Suprapubic skin (tissue), 4 donors: ENCODE measurements around the gene WBP2NL. TPM values are rescaled to one million over a fixed set of nuclear protein-coding genes. Genes with fewer than 3 reads are reported as not detected.

Source experiments
- DNase-seq, 2 donors: peaks; one replicate each; pipeline ENCODE4 v3.0.0-alpha.2; 2019; ENCODE audit warnings: low spot score in 2 of 2
- H3K27ac ChIP-seq: fragments of 200-600 bp; sonication (generic); one replicate; pipeline ENCODE4 v1.5.1; 2019
- H3K27me3 ChIP-seq: fragments of 200-600 bp; sonication (generic); one replicate; pipeline ENCODE4 v1.5.1; 2019
- H3K36me3 ChIP-seq: fragments of 200-600 bp; sonication (generic); one replicate; pipeline ENCODE4 v1.5.1; 2019
- H3K4me1 ChIP-seq: fragments of 200-600 bp; sonication (generic); one replicate; pipeline ENCODE4 v1.5.1; 2019
- H3K4me3 ChIP-seq: fragments of 200-600 bp; sonication (generic); one replicate; pipeline ENCODE4 v1.5.1; 2019; ENCODE audit warnings: mild to moderate bottlenecking
- H3K9me3 ChIP-seq: fragments of 200-600 bp; sonication (generic); one replicate; pipeline ENCODE4 v1.5.1; 2019
- CTCF ChIP-seq, 2 donors: fragments of 200-600 bp in 1 of 2; fragments of 450-650 bp in 1 of 2; sonication (generic) in 1 of 2; IDR thresholded peaks; one replicate each; pipeline ENCODE4 v1.5.1; 2016 to 2019; ENCODE audit warnings: antibody characterized with exemption in 2 of 2, mild to moderate bottlenecking in 1 of 2, moderate library complexity in 1 of 2
- EP300 ChIP-seq: sonication (generic); formaldehyde crosslinking; IDR thresholded peaks from one replicate; pipeline ENCODE4 v1.6.1; 2017; ENCODE audit warnings: antibody characterized with exemption
- POLR2A ChIP-seq, 2 donors: fragments of 450-650 bp; IDR thresholded peaks; one replicate each; pipeline ENCODE4 v1.6.1; 2017; ENCODE audit warnings: antibody characterized with exemption in 2 of 2, mild to moderate bottlenecking in 2 of 2, moderate library complexity in 2 of 2
- POLR2AphosphoS5 ChIP-seq, 3 donors: sonication (generic); formaldehyde crosslinking; IDR thresholded peaks; one replicate each; pipeline ENCODE4 v1.6.1; 2017; ENCODE audit warnings: antibody characterized with exemption in 3 of 3
- WGBS: methylation state at CpG from one replicate; pipeline ENCODE4 v1.1.5; 2018; 5-methylcytosine and 5-hydroxymethylcytosine counted together
- total RNA-seq, 4 donors: library from RNA; depleted of rRNA; stranded (reverse); fragments of >200 nt; gene quantifications; one replicate each; pipeline ENCODE4 v1.1.0, GENCODE V29; 2016

WBP2NL gene
- total RNA-seq, 4 donors from 2014 or later = 0.76 to 9.6 (median 5.4) TPM

- no peak overlapping the region for H3K4me3 ChIP-seq
- no peak for TF ChIP-seq EP300
- TF ChIP-seq CTCF (IDR thresholded peaks at IDR 0.05) = no peak
- TF ChIP-seq POLR2AphosphoS5 (IDR thresholded peaks at IDR 0.05) = no peak
- TF ChIP-seq POLR2A (IDR thresholded peaks at IDR 0.05) = no peak
- H3K27ac ChIP-seq = no peak overlapping the region
- H3K4me1 ChIP-seq = peaks cover 3% of the 10 kb centered on the region
- WGBS = 78% methylated on average over 5 of the region's 5 CpGs
- H3K27me3 ChIP-seq = peaks cover 4% of the 10 kb centered on the region
- no peaks in the 10 kb centered on the region for H3K9me3 ChIP-seq
- no peak for DNase-seq
- H3K36me3 ChIP-seq = no peaks in the 10 kb centered on the region
Observed at GRCh38 chr22:41982865-41983264, 15.7 kb upstream of the WBP2NL start.

GRCh38 chr22:41983513-41984405, 14.8 kb upstream of the WBP2NL start:
- Histone ChIP-seq H3K27ac (no peak overlapping the region), H3K36me3 (no peaks in the 10 kb centered on the region), H3K4me1 (peaks cover 3% of the 10 kb centered on the region), H3K4me3 (no peak overlapping the region), H3K27me3 (no peaks in the 10 kb centered on the region), H3K9me3 (no peaks in the 10 kb centered on the region)
- WGBS = 67% methylated on average over 6 of the region's 6 CpGs
- DNase-seq = no peak
- TF ChIP-seq POLR2A (IDR thresholded peaks at IDR 0.05) (no peak), EP300 (no peak), POLR2AphosphoS5 (IDR thresholded peaks at IDR 0.05) (no peak), CTCF (IDR thresholded peaks at IDR 0.05) (no peak)

GRCh38 chr22:41987276-41987675, 11.3 kb upstream of the WBP2NL start:
- Histone ChIP-seq H3K4me3 (no peak overlapping the region), H3K27me3 (no peaks in the 10 kb centered on the region), H3K36me3 (no peaks in the 10 kb centered on the region), H3K9me3 (no peaks in the 10 kb centered on the region), H3K4me1 (no peaks in the 10 kb centered on the region), H3K27ac (no peak overlapping the region)
- 84% methylated on average over 5 of the region's 5 CpGs for WGBS
- peak in 1 of 2 donors; percentile 46 for DNase-seq
- TF ChIP-seq EP300 = no peak
- TF ChIP-seq POLR2A (IDR thresholded peaks at IDR 0.05) = no peak
- TF ChIP-seq CTCF (IDR thresholded peaks at IDR 0.05) = no peak
- TF ChIP-seq POLR2AphosphoS5 (IDR thresholded peaks at IDR 0.05) = no peak

- Histone ChIP-seq H3K27ac (no peak overlapping the region), H3K4me1 (no peaks in the 10 kb centered on the region), H3K9me3 (no peaks in the 10 kb centered on the region), H3K27me3 (no peaks in the 10 kb centered on the region), H3K36me3 (no peaks in the 10 kb centered on the region), H3K4me3 (no peak overlapping the region)
- peak in 1 of 2 donors; percentile 37 for DNase-seq
- 90% methylated on average over 4 of the region's 4 CpGs for WGBS
- no peak for TF ChIP-seq POLR2AphosphoS5 (IDR thresholded peaks at IDR 0.05)
- TF ChIP-seq CTCF (IDR thresholded peaks at IDR 0.05) = no peak
- no peak for TF ChIP-seq EP300
- TF ChIP-seq POLR2A (IDR thresholded peaks at IDR 0.05) = no peak
Observed at GRCh38 chr22:41989246-41989645, 9.3 kb upstream of the WBP2NL start.

GRCh38 chr22:41991111-41991510, 7.5 kb upstream of the WBP2NL start:
- Histone ChIP-seq H3K36me3 (no peaks in the 10 kb centered on the region), H3K27me3 (no peaks in the 10 kb centered on the region), H3K27ac (no peak overlapping the region), H3K4me1 (no peaks in the 10 kb centered on the region), H3K4me3 (no peak overlapping the region), H3K9me3 (no peaks in the 10 kb centered on the region)
- DNase-seq = peak in 1 of 2 donors; percentile 17
- WGBS = 91% methylated on average over 7 of the region's 7 CpGs
- TF ChIP-seq EP300 (no peak), POLR2AphosphoS5 (IDR thresholded peaks at IDR 0.05) (no peak), POLR2A (IDR thresholded peaks at IDR 0.05) (no peak), CTCF (IDR thresholded peaks at IDR 0.05) (no peak)
